Stomach (tissue), 4 donors: ENCODE measurements around the gene SOS1.

Experiments
- CTCF ChIP-seq, 7 experiments: fragments of 450-650 bp in 4 of 7; fragments of 200-600 bp in 3 of 7; sonication (generic) in 3 of 7; IDR thresholded peaks; one replicate each; pipeline ENCODE4 v1.5.1; 2016 to 2019; ENCODE audit warnings: antibody characterized with exemption in 7 of 7, control low read depth in 2 of 7, mild to moderate bottlenecking in 1 of 7
- EP300 ChIP-seq: sonication (generic); formaldehyde crosslinking; IDR thresholded peaks from one replicate; pipeline ENCODE4 v1.6.1; 2017; ENCODE audit warnings: antibody characterized with exemption
- POLR2A ChIP-seq, 4 donors: fragments of 450-650 bp; IDR thresholded peaks; one replicate each; pipeline ENCODE4 v1.6.1; 2016; ENCODE audit warnings: antibody characterized with exemption in 4 of 4, control low read depth in 2 of 4, mild to moderate bottlenecking in 1 of 4, moderate library complexity in 1 of 4
- POLR2AphosphoS5 ChIP-seq, 3 donors: sonication (generic); formaldehyde crosslinking; IDR thresholded peaks; one replicate each; pipeline ENCODE4 v1.6.1; 2016; ENCODE audit warnings: antibody characterized with exemption in 3 of 3

GRCh38 chr2:39017334-39017733, 103.5 kb downstream of the SOS1 start:
- TF ChIP-seq CTCF (IDR thresholded peaks at IDR 0.05) (no peak), POLR2A (IDR thresholded peaks at IDR 0.05) (no peak), POLR2AphosphoS5 (IDR thresholded peaks at IDR 0.05) (no peak), EP300 (no peak)
